Vagina (tissue), 2 donors: ENCODE results near the gene SPG21.

Experiments used
- POLR2A ChIP-seq, 2 donors: fragments of 450-650 bp; IDR thresholded peaks; one replicate each; pipeline ENCODE4 v1.6.1; 2017; ENCODE audit warnings: antibody characterized with exemption in 2 of 2, mild to moderate bottlenecking in 2 of 2, moderate library complexity in 2 of 2
- TF ChIP-seq, protein P1 (sequence below), 3 experiments: fragments of 450-650 bp in 2 of 3; fragments of 200-600 bp in 1 of 3; sonication (generic) in 1 of 3; IDR thresholded peaks; one replicate each; pipeline ENCODE4 v1.5.1; 2017 to 2019; ENCODE audit warnings: antibody characterized with exemption in 3 of 3, mild to moderate bottlenecking in 2 of 3, moderate library complexity in 2 of 3

DNA sequence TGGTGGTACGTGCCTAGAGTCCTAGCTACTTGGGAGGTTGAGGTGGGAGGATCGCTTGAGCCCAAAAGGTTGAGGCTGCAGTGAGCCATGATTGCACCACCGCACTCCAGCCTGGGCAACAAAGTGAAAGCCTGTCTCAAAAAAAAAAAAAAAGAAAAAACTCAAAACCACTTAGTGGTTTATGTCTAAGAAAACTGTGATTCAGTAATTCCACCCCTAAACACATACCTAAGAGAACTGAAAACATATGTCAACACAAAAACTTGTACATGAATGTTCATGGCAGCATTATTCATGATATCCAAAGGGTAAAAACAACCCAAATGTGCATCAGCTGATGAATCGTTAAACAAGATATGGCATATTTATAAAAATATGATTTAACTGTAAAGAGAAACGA lies 14.3 kb downstream of the SPG21 start:
- TF ChIP-seq, protein P1, sequence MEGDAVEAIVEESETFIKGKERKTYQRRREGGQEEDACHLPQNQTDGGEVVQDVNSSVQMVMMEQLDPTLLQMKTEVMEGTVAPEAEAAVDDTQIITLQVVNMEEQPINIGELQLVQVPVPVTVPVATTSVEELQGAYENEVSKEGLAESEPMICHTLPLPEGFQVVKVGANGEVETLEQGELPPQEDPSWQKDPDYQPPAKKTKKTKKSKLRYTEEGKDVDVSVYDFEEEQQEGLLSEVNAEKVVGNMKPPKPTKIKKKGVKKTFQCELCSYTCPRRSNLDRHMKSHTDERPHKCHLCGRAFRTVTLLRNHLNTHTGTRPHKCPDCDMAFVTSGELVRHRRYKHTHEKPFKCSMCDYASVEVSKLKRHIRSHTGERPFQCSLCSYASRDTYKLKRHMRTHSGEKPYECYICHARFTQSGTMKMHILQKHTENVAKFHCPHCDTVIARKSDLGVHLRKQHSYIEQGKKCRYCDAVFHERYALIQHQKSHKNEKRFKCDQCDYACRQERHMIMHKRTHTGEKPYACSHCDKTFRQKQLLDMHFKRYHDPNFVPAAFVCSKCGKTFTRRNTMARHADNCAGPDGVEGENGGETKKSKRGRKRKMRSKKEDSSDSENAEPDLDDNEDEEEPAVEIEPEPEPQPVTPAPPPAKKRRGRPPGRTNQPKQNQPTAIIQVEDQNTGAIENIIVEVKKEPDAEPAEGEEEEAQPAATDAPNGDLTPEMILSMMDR (IDR thresholded peaks at IDR 0.05), result no peak
- no peak for TF ChIP-seq POLR2A (IDR thresholded peaks at IDR 0.05)
